Suppressor macrophage treated with lipopolysaccharide for 4 hours (primary cell): ENCODE results near the gene RAD51AP1.

ENCODE experiments used
- DNase-seq: peaks from one replicate; pipeline ENCODE4 v3.0.0-alpha.2; 2020

The RAD51AP1 gene

GRCh38 chr12:4603421-4603820 is 64.7 kb downstream of the RAD51AP1 start:
- no peak for DNase-seq

DNA sequence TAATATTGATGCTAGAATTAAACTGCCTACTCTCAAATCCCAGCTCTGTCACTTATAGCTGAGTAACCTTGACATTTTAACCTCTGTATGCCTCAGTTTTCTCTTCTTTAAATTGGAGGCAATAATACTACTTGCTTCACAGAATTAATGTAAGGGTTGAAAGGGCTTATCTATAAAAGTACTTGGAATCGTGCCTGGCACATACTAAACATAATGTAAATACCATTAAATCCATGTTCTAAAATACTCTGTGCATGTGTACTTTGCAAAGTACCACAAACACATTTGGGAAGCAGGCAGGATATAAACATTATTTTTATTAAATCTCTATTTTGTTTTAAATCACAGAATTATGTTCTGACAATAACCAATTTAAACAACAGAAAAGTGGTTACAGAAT is 65.3 kb downstream of the RAD51AP1 start:
- DNase-seq: no peak

GRCh38 chr12:4604684-4605193 is 66.0 kb downstream of the RAD51AP1 start:
- peak; percentile 94 for DNase-seq

DNA sequence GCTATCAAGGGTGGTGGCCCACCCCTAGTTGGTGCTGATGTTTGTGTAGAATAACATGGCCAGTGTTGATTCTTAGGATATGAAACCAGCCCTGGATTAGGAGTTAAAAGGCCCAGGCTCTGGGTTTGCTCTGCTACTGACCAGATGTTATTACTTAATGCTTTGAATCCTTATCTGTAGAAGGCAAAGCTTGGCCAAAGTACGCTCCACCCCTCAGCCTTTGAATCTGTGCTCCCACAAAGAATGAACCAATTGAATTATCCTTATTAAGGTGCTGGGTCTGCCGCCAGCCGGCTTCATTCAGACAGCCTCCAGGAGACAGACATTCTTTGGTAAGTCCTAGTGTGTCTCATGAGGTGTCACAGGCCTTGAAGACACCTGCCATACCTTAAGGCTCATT is 68.4 kb downstream of the RAD51AP1 start:
- DNase-seq: no peak

GRCh38 chr12:4609071-4609470 is 70.4 kb downstream of the RAD51AP1 start:
- no peak for DNase-seq
